Thyroid gland (tissue), 4 donors: ENCODE results near the gene CDH22.

Source experiments
- CTCF ChIP-seq, 6 experiments: fragments of 200-600 bp in 3 of 6; fragments of 450-650 bp in 3 of 6; sonication (generic) in 3 of 6; IDR thresholded peaks; one replicate each; pipeline ENCODE4 v1.5.1; 2016 to 2019; ENCODE audit warnings: antibody characterized with exemption in 6 of 6, mild to moderate bottlenecking in 2 of 6, inconsistent platforms in 1 of 6, moderate library complexity in 1 of 6
- POLR2A ChIP-seq, 2 donors: fragments of 450-650 bp; IDR thresholded peaks; one replicate each; pipeline ENCODE4 v1.6.1; 2017; ENCODE audit warnings: antibody characterized with exemption in 2 of 2, mild to moderate bottlenecking in 2 of 2, moderate library complexity in 1 of 2

- no peak for TF ChIP-seq POLR2A (IDR thresholded peaks at IDR 0.05)
- TF ChIP-seq CTCF (IDR thresholded peaks at IDR 0.05), result no peak
Measured at GRCh38 chr20:46237227-46237626, 71.1 kb downstream of the CDH22 start.
